HG03095 (cell line): ENCODE results near the gene BRF1.

ENCODE experiments used
- ATAC-seq: cut with Tn5 transposase; IDR thresholded peaks from one replicate; pipeline ENCODE4 v1.9.1; 2021; ENCODE audit warnings: moderate library complexity; ENCODE audit not compliant: unreplicated experiment

The BRF1 gene

GRCh38 chr14:105271224-105271890 is 29.4 kb downstream of the BRF1 start:
- no peak for ATAC-seq

- ATAC-seq: no peak
Measured at GRCh38 chr14:105269405-105269804, 31.4 kb downstream of the BRF1 start.

- ATAC-seq: no peak
Measured at GRCh38 chr14:105268736-105269354, 32.0 kb downstream of the BRF1 start.

- ATAC-seq: no peak
Measured at GRCh38 chr14:105267820-105268548, 32.8 kb downstream of the BRF1 start.

GRCh38 chr14:105261781-105262180 is 39.0 kb downstream of the BRF1 start:
- ATAC-seq: no peak

GRCh38 chr14:105260959-105261358 is 39.8 kb downstream of the BRF1 start:
- ATAC-seq: no peak

DNA sequence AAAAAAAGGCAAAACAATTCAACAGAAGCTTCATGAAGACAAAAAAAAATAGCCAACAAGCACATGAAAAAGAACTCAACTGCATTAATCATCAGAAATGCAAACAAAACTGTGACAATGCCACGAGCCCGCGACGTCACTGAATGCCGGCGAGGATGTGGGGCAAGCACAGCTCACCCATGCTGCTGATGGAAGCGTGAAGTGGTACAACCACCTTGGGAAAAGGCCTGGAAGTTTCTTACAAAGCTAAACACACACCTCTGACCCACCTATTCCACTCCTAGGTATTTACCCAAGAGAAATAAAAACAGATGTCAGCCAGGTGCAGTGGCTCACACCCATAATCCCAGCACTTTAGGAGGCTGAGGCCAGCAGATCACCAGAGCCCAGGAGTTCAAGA is 42.0 kb downstream of the BRF1 start:
- ATAC-seq: no peak

- no peak for ATAC-seq
Measured at GRCh38 chr14:105257464-105257863, 43.3 kb downstream of the BRF1 start.

DNA sequence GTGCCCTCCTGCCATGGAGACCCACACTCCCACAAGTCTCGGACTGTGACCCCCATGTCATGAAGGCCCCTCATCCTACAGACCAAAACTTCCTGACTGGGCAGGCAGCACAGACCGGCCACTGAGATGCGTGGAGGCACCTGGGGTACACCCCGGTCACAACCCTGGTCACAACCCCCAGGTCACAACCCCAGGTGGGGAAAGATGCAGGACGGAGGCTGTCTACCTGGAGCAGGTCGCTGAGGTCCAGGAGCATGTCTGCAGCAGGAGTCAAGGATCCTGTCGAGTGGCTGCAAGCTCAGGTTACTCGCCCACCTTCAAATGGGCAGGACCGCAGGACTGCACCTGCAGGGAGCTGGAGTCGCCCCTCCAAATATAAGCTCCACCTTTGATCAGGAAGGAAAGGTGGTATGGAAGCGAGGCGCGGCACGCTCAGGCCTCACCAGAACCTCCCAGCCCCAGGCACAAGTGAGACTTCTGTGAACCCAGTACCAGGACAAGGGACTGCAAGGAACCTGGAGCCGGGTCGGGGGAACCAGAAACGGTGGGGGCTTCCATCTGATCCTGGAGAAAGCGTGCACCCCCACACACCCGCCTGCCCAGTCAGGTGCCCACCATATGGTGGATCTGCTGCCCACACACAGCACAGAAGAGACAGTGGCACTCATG is 44.4 kb downstream of the BRF1 start:
- no peak for ATAC-seq

DNA sequence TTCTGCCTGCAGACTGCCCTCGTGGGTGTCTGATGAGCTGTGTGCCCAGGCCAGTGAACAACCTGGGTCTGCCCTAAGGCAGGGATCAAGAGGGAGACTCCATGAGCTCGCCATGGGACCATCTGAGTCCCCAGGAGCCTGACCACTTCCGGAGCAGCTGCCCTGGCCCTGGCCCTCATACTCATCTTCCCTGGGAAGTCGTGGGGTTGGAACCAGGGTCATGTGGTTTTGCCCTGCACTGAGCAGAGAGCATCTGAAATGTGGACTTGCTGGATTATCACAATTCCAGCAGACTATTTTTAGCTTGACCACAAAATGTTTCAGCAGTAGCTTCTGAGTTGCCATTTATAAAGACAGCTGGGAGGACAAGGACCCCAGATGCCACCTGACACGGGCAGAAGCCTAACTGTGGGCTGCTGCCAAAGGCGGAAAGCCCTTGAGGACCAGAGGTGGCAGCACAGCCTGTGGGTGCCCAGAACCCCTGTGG is 45.7 kb downstream of the BRF1 start:
- ATAC-seq: no peak

- ATAC-seq: no peak
Measured at GRCh38 chr14:105253329-105253682, 47.5 kb downstream of the BRF1 start.

DNA sequence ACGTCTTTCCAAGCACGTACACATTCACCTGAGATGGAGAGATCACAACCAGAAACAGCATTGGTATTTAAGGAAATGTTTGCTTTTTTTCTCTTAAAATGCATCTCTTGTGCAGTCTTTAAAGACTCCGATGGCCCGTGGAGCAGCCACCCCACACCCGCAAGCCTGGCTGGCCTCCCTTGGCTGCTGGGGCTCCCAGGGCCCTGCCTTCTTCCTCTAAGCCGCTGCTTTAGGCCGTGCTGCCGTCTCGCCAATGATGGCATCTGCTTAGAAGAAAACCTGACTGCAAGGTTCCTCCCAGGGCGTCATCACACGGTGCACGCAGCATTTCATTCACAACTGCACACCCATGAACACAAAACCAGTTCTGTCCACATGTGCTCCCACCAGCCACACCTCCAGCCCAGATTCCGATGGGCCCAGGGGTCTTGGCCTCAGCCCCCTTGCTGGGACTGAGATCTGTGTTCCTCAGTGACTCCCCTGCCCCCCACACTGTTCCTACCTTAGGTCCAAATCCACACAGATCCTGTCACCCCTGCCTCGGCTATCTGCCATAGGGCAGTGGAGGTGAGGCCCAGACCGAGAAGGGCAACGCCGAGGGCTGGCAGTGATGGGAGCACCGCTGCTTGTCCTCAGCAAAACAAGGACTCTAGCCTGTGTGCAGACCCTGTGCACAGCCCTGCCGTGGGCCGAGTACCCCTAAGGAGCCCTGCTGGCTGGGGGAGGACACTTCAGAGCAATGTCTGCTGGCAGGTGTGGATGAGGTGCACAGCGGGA is 48.1 kb downstream of the BRF1 start:
- ATAC-seq: no peak

- no peak for ATAC-seq
Measured at GRCh38 chr14:105251920-105252319, 48.9 kb downstream of the BRF1 start.

GRCh38 chr14:105250986-105251385 is 49.8 kb downstream of the BRF1 start:
- ATAC-seq: no peak

GRCh38 chr14:105250008-105250366 is 50.8 kb downstream of the BRF1 start:
- ATAC-seq: no peak

DNA sequence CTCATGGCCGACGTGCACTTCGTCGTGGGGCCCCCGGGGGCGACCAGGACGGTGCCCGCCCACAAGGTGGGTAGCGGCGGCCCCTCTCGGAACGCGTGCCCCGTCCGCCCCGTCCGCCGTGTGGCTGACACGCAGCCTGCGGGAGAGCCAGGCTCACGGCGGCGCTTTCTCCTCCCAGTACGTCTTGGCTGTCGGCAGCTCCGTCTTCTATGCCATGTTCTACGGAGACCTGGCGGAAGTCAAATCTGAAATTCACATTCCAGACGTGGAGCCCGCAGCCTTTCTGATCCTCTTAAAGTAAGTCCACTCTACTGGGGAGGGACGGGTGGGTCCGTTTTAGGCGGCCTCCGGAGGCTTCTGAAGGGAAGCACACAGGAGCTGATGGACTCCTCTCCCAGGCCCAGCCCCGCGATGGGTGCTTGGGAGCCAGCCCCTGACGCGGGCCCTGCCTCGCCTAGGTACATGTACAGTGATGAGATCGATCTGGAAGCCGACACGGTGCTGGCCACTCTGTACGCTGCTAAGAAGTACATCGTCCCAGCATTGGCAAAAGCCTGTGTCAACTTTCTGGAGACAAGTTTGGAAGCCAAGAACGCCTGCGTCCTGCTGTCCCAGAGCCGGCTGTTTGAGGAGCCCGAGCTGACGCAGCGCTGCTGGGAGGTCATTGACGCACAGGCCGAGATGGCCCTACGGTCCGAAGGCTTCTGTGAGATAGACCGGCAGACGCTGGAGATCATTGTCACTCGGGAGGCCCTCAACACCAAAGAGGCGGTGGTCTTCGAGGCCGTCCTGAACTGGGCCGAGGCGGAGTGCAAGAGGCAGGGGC is 51.4 kb downstream of the BRF1 start:
- ATAC-seq: no peak

DNA sequence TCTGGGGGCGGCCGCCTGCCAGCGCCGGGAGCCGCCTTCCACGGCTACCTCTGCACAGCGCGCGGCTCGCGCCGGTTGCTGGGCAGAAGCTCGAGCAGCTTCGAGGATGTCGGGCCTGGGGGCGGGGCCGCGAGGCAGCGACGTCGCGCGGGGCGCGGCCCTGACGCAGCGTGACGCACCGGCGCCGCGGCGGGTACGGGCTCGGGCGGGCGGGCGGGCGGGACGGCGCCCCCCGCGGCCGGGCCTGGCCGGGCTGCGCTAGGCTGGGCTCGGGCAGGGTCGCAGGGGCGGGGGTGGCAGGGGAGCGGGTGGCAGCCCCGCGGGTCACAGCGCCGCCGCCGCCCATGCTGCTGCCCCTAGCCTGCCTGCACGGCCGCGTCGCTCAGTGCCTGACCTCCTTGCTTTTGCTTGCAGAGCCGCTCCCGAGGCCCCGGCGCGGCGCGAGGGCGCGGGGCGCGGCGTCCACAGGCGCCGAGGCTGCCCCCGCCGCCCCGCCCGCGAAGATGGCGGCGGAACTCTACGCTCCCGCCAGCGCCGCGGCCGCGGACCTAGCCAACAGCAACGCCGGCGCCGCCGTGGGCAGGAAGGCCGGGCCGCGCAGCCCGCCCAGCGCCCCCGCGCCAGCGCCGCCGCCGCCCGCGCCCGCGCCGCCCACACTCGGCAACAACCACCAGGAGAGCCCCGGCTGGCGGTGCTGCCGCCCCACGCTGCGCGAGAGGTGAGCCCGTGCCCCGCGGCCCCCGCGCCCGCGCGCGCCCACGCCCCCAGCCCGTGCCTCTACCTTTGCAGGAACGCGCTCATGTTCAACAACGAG is 52.2 kb downstream of the BRF1 start, which contains the start of gene BTBD6:
Gene BTBD6, plus strand, starts transcription at position 166 of the 814 bp plus-strand sequence. Its CDS starts 179 bp downstream, at position 345.
- peak; percentile 92 for ATAC-seq

GRCh38 chr14:105247715-105248367 is 53.0 kb downstream of the BRF1 start:
- ATAC-seq: peak; percentile 17

DNA sequence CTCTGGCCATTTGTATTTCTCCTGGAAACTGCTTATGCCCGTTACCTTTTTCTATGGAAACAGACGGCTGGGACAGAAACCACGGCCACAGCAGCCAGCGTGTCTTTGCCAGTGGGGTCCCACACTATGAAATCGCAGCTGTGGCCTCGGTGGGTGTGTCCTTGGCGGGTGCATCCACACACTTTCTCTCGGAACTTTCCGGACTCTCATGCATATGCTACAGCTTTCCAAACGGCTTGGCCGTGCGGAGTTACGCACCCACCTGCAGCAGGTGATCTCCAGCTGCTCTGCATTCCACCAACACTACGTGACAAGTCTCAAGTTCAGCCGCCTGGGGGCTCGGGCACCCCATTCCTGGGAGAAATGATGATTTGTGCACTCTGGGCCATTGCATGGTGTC is 53.8 kb downstream of the BRF1 start:
- ATAC-seq: no peak
